ENCODE measurements around the gene SEC63.
"Not testable (repeated sequence)": the region's sequence is repeated elsewhere in the genome, so short reads cannot be mapped to it uniquely, and the experiment has no call there.

The SEC63 gene

DNA sequence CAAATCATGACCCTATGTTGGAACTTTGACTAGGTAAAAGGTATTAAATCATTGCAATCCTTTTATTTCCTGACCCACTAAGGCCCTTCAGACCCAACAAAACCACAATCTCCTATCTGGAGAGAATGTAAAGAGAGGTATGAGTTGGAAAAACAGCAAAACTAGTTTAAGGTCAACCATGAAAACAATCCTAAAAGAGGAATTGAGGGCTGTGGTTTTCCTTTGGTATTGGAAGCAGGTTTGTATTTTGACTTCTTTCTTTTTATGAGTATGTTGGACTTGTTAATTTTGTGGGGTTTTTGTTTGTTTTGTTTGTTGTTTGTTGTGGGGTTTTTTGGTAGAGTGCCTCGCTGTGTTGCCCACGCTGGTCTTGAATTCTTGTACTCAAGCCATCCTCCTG lies 4.7 kb upstream of the SEC63 start:
- no peak for DNase-seq (ENCODE audit: low read depth, low spot score)
- TF ChIP-seq, protein P1, sequence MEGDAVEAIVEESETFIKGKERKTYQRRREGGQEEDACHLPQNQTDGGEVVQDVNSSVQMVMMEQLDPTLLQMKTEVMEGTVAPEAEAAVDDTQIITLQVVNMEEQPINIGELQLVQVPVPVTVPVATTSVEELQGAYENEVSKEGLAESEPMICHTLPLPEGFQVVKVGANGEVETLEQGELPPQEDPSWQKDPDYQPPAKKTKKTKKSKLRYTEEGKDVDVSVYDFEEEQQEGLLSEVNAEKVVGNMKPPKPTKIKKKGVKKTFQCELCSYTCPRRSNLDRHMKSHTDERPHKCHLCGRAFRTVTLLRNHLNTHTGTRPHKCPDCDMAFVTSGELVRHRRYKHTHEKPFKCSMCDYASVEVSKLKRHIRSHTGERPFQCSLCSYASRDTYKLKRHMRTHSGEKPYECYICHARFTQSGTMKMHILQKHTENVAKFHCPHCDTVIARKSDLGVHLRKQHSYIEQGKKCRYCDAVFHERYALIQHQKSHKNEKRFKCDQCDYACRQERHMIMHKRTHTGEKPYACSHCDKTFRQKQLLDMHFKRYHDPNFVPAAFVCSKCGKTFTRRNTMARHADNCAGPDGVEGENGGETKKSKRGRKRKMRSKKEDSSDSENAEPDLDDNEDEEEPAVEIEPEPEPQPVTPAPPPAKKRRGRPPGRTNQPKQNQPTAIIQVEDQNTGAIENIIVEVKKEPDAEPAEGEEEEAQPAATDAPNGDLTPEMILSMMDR (IDR thresholded peaks at IDR 0.05; ENCODE audit: low read depth, low read length) = no peak
- in situ Hi-C loops (cut with HindIII; ENCODE audit: low sequenced_read_pairs) = no loop called here

DNA sequence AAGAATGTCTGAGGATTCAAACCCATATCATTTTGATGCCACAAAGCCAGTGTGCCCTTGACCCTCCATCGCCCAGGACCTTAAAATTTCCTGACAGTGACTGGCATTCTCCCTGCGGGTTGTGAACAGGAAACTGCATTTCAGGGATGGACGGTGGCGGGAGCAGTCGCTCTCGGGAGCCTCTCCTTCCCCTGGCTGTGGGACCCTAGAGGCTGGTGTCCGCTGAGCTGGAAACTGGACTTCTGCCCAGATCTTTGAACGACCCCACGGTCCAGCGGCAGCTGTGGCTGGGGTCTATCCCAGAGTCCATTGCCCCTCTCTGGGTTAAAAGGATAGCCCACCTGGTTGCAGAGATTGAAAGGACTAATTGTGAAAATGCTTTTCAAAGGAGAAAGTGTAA lies 1.4 kb upstream of the SEC63 start:
- TF ChIP-seq, protein P1 (IDR thresholded peaks at IDR 0.05; ENCODE audit: low read depth, low read length) = no peak

More for the DNA sequence above, 4.7 kb upstream of the SEC63 start:
- no peak overlapping the region for H3K4me3 ChIP-seq (ENCODE audit: low read depth, low read length)

DNA sequence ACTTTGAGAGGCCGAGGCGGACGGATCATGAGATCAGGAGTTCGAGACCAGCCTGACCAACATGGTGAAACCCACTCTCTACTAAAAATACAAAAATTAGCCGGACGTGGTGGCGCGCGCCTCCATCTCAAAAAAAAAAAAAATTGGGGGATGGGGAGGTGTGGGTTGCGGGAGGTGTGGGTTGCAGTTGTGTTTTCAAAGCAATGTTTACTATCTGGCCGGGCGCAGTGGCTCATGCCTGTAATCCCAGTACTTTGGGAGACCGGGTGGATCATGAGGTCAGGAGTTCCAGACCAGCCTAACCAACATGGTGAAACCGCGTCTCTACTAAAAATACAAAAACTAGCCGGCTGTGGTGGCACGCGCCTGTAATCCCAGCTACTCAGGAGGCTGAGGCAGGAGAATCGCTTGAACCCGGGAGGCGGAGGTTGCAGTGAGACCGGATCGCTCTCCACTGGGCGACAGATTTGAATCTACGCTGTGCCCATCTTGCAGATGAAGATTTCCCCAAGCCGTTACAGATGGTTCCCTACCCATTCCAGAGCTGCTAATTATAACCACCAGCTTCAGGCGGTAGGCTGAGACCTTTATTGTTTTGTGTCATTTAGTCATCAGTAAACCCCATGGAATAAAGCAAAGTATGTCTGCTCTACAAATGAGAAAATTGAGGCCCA lies 818 bp upstream of the SEC63 start:
- in situ Hi-C loops (cut with HindIII; ENCODE audit: low sequenced_read_pairs); DNase-seq (ENCODE audit: low read depth, low spot score): not testable (repeated sequence)
- peak overlapping the region; percentile 55 for H3K4me3 ChIP-seq (ENCODE audit: low read depth, low read length)

More for the DNA sequence above, 1.4 kb upstream of the SEC63 start:
- in situ Hi-C loops (cut with HindIII; ENCODE audit: low sequenced_read_pairs) = no loop called here
- no peak overlapping the region for H3K4me3 ChIP-seq (ENCODE audit: low read depth, low read length)
- DNase-seq (ENCODE audit: low read depth, low spot score) = no peak

DNA sequence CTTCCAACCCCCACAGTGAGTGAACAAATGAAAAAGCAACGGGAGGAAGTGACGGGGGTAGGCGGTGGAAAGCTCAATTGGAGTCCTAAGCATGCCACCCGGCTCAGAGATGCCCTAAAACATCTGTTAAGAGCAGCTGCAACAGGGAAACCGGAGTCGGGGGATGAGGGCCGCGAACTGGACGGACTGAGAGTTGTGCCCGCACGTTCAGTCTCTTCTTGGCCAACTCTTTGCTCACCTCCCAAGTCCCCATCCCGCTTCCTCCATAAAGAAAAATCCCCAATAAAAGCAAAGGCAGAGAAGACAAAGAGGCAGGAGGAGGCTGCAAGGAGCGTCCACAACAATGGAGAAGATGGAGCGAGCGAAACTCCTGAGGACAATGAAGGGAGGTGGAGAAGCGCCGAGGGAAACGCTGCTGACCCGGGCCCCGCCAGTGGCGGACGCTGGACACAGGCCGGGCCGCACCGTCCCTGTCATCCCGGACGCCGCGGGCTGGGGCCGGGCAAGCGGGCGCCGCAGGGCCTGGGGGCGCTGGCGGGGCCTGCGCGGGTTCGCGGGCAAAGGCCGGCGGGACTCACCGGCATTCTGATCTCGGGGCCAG lies 600 bp downstream of the SEC63 start:
- in situ Hi-C loops (cut with HindIII; ENCODE audit: low sequenced_read_pairs) = no loop called here
- TF ChIP-seq, protein P1 (IDR thresholded peaks at IDR 0.05; ENCODE audit: low read depth, low read length) = no peak
- peak overlapping the region; percentile 94 for H3K4me3 ChIP-seq (ENCODE audit: low read depth, low read length)
- DNase-seq (ENCODE audit: low read depth, low spot score) = peak; percentile 77

DNA sequence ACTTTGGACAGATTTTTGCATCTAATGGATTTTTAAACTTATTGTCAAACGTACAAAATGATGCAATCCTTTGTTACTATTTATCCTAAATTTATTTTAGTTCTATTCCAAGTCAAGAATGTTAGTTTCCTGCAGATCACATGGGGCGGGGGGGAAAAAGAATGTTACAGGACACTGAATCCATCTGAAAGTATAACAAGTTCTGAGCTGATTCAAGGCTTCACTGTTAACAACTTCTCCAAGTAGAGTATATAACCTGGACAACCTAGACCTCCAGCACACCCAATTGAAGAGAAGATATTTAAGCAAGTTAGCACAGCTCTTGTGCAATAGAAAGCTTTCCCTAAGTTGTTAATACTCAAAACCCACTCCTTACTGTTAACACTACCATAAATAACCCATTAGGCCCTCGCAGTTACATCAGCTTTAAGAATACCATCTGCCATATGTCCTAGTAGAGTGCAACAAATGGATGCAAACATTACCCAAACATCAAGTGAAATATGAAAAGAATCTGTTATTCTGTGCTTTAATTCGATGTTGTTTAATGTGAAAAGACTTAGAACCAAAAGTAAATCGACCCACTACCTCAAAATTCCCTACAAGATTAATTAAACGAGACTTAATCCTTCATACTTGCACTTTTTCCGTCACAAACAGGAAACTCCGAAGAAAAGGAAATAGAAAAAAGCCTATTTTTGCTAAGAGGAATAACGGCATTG lies 1.3 kb downstream of the SEC63 start:
- peak; percentile 47 for DNase-seq (ENCODE audit: low read depth, low spot score)
- H3K4me3 ChIP-seq (ENCODE audit: low read depth, low read length) = peak overlapping the region; percentile 94
- in situ Hi-C loops (cut with HindIII; ENCODE audit: low sequenced_read_pairs) = no loop called here
- TF ChIP-seq, protein P1 (IDR thresholded peaks at IDR 0.05; ENCODE audit: low read depth, low read length) = no peak

DNA sequence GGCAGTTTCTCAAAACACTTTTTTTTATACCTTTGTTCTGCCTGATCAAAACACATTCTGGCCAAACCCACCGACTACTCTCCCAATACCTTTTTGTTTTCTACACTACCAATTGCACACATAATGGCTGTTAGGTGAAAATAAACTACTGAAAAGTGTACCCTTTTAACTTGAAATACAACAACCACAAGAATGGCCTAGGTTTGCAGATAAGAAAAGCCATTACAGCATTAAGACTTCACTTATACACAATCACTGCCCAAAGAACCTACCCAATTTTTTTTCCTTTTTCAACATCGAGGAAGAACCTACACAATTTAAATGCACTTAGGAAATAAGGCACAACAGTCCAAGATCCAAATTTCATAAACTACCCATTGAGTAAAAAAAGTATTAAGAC lies 1.8 kb downstream of the SEC63 start:
- DNase-seq (ENCODE audit: low read depth, low spot score) = no peak
- TF ChIP-seq, protein P1 (IDR thresholded peaks at IDR 0.05; ENCODE audit: low read depth, low read length) = no peak
- peak overlapping the region; percentile 94 for H3K4me3 ChIP-seq (ENCODE audit: low read depth, low read length)
- in situ Hi-C loops (cut with HindIII; ENCODE audit: low sequenced_read_pairs) = no loop called here

DNA sequence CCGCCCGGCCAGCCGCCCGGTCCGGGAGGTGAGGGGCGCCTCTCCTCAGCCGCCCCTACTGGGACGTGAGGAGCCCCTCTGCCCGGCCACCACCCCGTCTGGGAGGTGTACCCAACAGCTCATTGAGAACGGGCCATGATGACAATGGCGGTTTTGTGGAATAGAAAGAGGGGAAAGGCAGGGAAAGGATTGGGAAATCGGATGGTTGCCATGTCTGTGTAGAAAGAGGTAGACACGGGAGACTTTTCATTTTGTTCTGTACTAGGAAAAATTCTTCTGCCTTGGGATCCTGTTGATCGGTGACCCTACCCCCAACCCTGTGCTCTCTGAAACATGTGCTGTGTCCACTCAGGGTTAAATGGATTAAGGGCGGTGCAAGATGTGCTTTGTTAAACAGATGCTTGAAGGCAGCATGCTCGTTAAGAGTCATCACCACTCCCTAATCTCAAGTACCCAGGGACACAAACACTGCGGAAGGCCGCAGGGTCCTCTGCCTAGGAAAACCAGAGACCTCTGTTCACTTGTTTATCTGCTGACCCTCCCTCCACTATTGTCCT lies 4.1 kb downstream of the SEC63 start:
- H3K4me3 ChIP-seq (ENCODE audit: low read depth, low read length); in situ Hi-C loops (cut with HindIII; ENCODE audit: low sequenced_read_pairs); DNase-seq (ENCODE audit: low read depth, low spot score): not testable (repeated sequence)

Data from astrocyte of the spinal cord (primary cell).